ENCODE measurements around the gene LARGE1. TPM values are rescaled to one million over a fixed set of nuclear protein-coding genes. Genes with fewer than 3 reads are reported as not detected.

The LARGE1 gene
- total RNA-seq, 1 experiment from 2014 or later, result 23.5 TPM

DNA sequence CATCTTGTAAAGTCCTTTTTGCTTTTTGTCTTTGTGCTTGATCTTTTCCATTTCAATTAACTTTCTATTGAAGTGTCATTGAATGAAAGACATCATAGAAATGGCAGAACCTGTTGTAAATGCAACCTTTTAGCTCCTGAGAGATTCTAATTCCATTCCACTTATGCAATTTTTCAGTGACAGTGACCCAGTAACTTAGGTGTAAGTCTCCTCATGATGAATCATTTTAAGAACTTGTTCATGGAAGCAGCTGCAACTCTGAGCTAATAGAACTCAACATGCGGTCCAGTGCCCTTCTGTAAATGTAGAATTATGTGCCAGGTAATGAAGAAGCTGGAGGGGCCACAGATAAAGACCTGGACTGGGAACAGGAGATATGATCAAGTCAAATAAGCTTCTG, 463.8 kb downstream of the LARGE1 start:
- H3K4me1 ChIP-seq, result peaks cover 3% of the 10 kb centered on the region; the same call in 1 of the 2 replicates
- no peaks in the 10 kb centered on the region for H3K27me3 ChIP-seq
- DNase-seq, result no peak
- H3K27ac ChIP-seq, result no peak overlapping the region
- no peaks in the 10 kb centered on the region for H3K36me3 ChIP-seq
- H3K9me3 ChIP-seq (replicated peaks), result no peaks in the 10 kb centered on the region
- H3K4me3 ChIP-seq, result no peak overlapping the region

DNA sequence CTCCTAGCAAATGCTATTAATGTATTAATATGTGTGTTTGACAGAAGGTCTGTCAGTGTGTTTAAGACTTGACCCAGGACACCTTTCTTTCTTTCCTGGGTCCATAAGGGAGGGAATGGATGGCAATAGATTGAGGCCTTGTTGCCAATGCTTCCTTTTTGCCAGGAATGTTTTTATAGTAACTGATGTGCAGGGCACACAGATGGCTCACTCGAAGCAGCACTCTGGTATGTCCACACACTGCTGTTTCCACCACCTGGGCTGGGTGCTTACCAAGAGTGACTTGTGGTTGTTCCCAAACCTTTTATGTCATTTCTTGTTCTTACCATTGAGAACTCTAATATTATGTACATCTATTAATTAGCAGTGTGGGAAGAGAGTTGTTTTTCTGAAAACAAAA, 465.2 kb downstream of the LARGE1 start:
- no peaks in the 10 kb centered on the region for H3K27me3 ChIP-seq
- no peaks in the 10 kb centered on the region for H3K36me3 ChIP-seq
- no peak overlapping the region for H3K27ac ChIP-seq
- no peak overlapping the region for H3K4me3 ChIP-seq
- no peaks in the 10 kb centered on the region for H3K9me3 ChIP-seq (replicated peaks)
- peaks cover 3% of the 10 kb centered on the region; the same call in 1 of the 2 replicates for H3K4me1 ChIP-seq
- DNase-seq, result no peak

DNA sequence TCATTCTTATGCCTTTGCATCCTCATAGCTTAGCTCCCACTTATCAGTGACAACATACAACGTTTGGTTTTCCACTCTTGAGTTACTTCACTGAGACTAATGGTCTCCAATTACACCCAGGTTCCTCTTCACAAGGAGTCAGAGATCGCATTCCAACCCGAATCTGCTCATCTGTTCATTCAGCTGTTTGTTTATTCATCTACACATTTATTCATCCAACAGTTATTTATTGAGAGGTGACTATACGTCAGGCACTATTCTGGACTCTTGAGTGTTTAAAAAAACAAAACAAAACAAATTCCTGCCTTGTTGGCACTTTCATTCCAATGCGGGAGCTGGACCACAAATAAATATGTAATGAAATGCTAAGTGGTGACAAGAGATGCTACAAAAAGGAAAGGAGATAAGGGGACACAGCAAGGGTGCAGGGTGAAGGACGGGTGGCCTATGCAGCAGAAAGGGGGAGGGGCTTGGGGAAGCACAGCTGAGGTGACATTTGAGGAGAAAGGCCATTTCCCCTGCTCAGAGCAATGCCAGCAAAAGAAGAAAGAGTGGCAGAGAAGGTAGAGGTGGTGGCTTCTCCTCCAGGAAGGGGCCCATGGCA, 468.3 kb downstream of the LARGE1 start:
- Histone ChIP-seq H3K4me3 (no peak overlapping the region), H3K27ac (no peak overlapping the region), H3K36me3 (no peaks in the 10 kb centered on the region), H3K4me1 (peaks cover 3% of the 10 kb centered on the region; the same call in 1 of the 2 replicates), H3K27me3 (no peaks in the 10 kb centered on the region), H3K9me3 (replicated peaks) (no peaks in the 10 kb centered on the region)
- peak in 1 of 2 experiments; percentile 25 for DNase-seq

DNA sequence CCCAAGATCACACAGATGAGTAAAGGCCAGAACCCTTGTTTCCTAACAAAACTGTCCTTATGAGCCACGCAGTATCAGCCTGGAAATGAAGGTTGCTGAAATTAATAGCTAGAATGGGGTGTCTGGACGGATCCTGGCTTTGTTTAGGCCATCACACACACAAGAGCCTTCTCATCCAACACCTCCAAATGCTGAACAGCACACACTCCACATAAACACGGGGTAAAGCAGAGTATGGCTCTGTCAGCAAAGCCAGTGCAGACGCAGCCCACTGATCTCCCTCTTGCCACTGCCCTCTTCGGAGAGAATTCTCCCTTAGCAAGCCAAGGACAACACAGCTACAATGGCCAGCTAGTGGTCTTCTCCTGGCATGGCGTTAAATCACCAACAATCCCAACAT, 469.5 kb downstream of the LARGE1 start:
- H3K4me1 ChIP-seq, result peaks cover 3% of the 10 kb centered on the region; the same call in 1 of the 2 replicates
- H3K27ac ChIP-seq, result no peak overlapping the region
- H3K9me3 ChIP-seq (replicated peaks), result no peaks in the 10 kb centered on the region
- no peak overlapping the region for H3K4me3 ChIP-seq
- H3K27me3 ChIP-seq, result no peaks in the 10 kb centered on the region
- DNase-seq, result no peak
- no peaks in the 10 kb centered on the region for H3K36me3 ChIP-seq

DNA sequence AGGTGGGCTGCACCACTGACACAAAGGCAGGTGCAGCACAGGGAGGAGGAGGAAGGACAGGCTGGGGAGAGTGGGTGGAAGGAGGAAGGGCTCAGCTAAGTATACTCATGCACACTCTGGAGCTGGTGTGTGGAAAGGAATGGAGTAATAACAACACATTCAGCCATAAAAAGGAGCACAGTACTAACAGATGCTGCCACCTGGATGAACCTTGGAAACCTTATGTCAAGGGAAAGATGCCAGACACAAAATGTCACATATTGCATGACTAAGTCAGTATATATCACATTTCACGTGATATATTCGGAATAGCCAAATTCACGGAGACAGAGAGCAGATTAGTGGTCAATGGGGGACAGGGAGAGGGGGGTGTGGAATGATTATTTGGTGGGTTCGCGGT, 472.5 kb downstream of the LARGE1 start:
- Histone ChIP-seq H3K27ac (no peak overlapping the region), H3K4me3 (no peak overlapping the region), H3K4me1 (peaks cover 3% of the 10 kb centered on the region; the same call in 1 of the 2 replicates), H3K9me3 (replicated peaks) (no peaks in the 10 kb centered on the region), H3K36me3 (no peaks in the 10 kb centered on the region), H3K27me3 (no peaks in the 10 kb centered on the region)
- DNase-seq, result no peak

DNA sequence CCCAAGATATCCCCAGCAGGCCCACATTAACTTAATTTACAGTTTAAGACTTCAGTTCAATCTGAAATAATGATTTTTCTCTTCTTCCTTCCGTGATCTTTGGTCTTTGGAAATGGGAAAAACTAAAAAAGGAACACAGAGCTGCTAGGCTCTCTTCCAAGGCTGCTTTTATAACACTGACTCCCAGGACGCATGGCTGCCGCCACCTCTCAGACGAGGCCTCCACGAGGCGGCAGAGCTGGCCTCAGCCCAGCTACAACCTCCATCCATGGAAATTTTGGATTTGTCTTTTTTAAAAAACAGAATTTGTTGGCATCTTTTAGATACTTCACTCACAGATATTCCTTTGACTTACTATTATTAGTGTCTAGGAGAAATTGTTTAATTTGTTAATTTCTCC, 476.6 kb downstream of the LARGE1 start:
- no peaks in the 10 kb centered on the region for H3K4me1 ChIP-seq
- H3K9me3 ChIP-seq (replicated peaks), result no peaks in the 10 kb centered on the region
- H3K27ac ChIP-seq, result no peak overlapping the region
- H3K4me3 ChIP-seq, result no peak overlapping the region
- no peak for DNase-seq
- no peaks in the 10 kb centered on the region for H3K36me3 ChIP-seq
- no peaks in the 10 kb centered on the region for H3K27me3 ChIP-seq

DNA sequence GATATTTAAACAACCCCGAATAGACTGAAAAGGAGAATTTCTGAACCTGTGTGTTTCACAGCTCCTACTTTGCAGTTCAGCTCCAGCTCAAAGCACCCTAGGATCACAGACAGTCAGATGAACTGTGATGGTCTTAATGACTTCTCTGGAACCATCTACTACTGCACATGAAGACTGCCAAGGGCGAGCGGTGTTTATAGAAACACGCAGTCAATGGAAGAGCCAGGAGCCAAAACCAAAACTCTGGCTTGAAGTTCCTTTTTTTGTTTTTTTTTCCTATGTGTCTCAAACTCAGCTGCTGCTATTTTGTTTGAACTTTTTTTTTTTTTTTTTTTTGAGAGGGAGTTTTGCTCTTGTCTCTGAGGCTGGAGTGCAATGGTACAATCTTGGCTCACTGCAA, 479.5 kb downstream of the LARGE1 start:
- no peak for DNase-seq
- no peak overlapping the region for H3K4me3 ChIP-seq
- H3K36me3 ChIP-seq, result no peaks in the 10 kb centered on the region
- H3K27me3 ChIP-seq, result no peaks in the 10 kb centered on the region
- no peak overlapping the region for H3K27ac ChIP-seq
- H3K9me3 ChIP-seq (replicated peaks), result no peaks in the 10 kb centered on the region
- H3K4me1 ChIP-seq, result no peaks in the 10 kb centered on the region

DNA sequence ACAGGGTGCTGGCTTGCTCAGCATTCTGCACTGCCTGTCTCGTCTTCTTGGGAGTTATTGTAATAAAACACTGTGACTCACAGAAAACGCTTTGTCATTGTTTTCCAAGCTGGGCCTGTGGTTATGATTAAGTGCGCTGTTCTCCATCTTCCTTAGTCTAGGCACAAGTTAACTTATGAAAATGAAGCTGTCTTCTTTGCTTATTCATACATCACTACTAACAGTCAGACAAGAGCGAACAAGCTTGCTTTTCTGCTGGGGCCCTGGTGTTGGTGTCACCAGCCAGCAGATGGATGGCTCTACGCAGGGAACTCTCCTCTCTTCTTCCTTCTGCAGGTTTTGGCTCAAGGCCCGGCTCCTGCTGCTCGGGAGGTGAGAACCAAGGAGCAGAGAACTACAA, 482.0 kb downstream of the LARGE1 start:
- no peak overlapping the region for H3K27ac ChIP-seq
- no peaks in the 10 kb centered on the region for H3K9me3 ChIP-seq (replicated peaks)
- H3K4me3 ChIP-seq, result no peak overlapping the region
- H3K27me3 ChIP-seq, result no peaks in the 10 kb centered on the region
- no peaks in the 10 kb centered on the region for H3K4me1 ChIP-seq
- no peak for DNase-seq
- no peaks in the 10 kb centered on the region for H3K36me3 ChIP-seq

DNA sequence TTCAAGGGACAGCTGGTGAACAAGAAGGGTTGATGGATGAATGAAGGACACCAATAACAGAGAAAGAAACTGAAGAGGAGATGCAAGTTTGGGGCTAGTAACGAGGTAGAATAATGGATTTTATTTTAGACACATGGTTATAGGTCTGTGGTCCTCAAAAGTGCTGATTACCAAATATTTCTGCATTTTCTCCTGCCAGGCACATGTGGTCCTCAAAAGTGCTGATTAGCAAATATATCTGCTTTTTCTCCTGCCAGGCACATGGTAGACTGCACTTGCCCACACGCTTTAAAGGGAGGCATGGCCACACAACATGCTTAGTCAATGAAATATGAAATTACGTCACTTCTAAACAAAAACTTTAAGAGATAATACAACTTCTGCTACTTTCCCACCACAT, 489.0 kb downstream of the LARGE1 start:
- Histone ChIP-seq H3K4me1 (no peaks in the 10 kb centered on the region), H3K9me3 (replicated peaks) (no peaks in the 10 kb centered on the region), H3K36me3 (no peaks in the 10 kb centered on the region), H3K27me3 (no peaks in the 10 kb centered on the region), H3K4me3 (no peak overlapping the region), H3K27ac (no peak overlapping the region)
- no peak for DNase-seq

DNA sequence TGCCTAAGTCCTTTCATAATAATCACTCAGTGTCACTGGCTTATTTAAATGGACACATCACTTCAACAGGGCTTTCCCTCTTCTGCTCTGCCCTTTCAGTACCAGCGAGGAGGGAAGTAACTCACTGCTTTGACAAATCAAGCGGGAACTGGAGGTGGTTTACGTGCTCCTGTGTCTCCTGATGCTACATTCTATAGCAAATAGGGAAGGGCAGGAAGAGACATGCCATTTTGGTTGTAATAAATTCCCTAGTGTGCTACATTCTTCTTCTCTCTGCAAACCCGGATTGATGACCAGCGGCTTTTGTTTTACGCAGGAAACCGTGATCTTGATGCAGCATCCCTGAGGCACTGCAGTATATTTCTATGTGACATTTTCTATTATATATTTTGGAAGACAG, 491.0 kb downstream of the LARGE1 start:
- Histone ChIP-seq H3K36me3 (no peaks in the 10 kb centered on the region), H3K9me3 (replicated peaks) (no peaks in the 10 kb centered on the region), H3K27ac (no peak overlapping the region), H3K4me3 (no peak overlapping the region), H3K27me3 (no peaks in the 10 kb centered on the region), H3K4me1 (no peaks in the 10 kb centered on the region)
- DNase-seq, result no peak

DNA sequence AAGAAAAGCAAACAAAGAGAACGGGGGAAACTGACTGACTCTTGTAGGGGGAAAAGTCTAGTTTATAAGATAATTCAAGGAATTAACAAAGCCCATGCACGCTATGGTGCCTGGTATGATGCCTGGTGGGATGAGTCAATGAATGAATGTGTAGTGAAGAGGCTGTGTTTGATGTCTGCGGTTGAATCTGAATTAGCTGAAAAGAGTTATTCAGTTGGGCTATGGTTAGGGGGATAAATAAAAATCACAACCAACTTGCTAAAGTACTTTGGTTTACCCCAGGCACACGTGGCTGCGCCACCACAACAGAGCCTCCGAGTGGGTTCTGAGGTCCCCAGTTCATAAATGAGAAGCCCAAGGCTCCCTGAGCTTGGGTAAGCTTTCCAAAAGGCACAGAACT, 492.8 kb downstream of the LARGE1 start:
- H3K4me3 ChIP-seq, result no peak overlapping the region

DNA sequence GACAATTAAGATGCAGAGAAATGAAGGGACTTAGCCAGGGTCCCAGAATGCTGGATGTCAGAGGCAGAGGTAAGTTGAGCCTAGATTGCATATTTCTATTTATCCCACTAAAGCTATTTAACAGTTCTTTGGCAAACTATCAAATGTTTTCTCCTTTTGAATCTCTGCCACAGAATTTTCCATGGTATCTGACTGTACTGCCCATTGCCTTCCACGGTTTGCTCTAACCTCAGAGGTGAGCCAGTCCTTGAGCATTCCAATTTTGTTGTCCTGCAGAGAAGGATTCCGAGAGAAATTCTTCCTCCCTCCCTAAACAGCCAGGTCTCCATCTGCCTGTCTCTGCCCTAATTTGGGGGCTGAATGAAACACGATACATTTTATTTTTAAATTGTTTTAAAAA, 493.8 kb downstream of the LARGE1 start:
- Histone ChIP-seq H3K9me3 (replicated peaks) (no peaks in the 10 kb centered on the region), H3K27ac (no peak overlapping the region), H3K4me3 (no peak overlapping the region), H3K36me3 (0 out of 2 replicates have a peak, but pooled peaks cover 2% of the 10 kb centered on the region), H3K4me1 (no peaks in the 10 kb centered on the region), H3K27me3 (no peaks in the 10 kb centered on the region)
- no peak for DNase-seq

More for the DNA sequence above, 492.8 kb downstream of the LARGE1 start:
- Histone ChIP-seq H3K27ac (no peak overlapping the region), H3K27me3 (no peaks in the 10 kb centered on the region), H3K36me3 (0 out of 2 replicates have a peak, but pooled peaks cover 2% of the 10 kb centered on the region), H3K9me3 (replicated peaks) (no peaks in the 10 kb centered on the region), H3K4me1 (no peaks in the 10 kb centered on the region)
- no peak for DNase-seq

DNA sequence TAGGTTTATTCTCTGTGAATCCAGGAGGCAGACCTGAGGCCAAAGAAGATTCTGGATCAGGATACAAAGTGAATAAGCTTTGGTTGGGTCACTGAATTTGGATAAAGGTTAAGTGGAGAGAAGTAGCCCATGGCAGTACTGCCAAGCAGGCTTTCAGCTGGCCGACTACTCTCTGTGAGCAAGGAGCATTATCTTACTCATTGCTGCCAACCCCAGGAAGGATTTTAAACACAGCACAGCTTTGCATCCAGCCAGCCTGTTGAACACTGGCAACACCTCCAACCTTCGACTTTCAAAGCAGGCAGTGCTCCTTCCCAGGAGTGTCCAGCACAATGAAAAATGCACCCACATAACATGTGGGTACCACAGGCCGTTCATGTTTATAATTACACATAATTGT, 498.4 kb downstream of the LARGE1 start:
- Histone ChIP-seq H3K9me3 (replicated peaks) (no peaks in the 10 kb centered on the region), H3K36me3 (0 out of 2 replicates have a peak, but pooled peaks cover 2% of the 10 kb centered on the region), H3K27ac (no peak overlapping the region), H3K27me3 (no peaks in the 10 kb centered on the region), H3K4me1 (no peaks in the 10 kb centered on the region), H3K4me3 (no peak overlapping the region)
- DNase-seq, result no peak

DNA sequence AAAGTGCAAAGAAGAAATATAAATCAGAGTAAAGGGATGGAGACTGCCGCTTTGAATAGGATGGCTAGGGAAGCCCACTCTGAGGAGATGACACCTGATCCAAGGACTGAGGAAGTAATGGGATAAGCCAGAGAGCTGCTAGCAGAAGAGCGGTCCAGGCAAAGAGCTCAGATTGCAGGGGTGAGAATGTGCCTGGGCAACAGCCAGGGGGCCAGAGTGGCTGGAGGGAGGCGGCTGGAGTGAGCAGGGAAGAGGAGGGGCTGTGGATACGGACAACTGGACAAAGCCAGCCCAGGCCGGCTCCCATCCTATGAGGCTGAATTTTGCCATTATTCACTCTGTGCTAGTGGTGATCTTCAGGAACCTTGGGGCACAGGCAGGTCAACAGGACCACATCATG, 501.8 kb downstream of the LARGE1 start:
- Histone ChIP-seq H3K4me1 (no peaks in the 10 kb centered on the region), H3K9me3 (replicated peaks) (no peaks in the 10 kb centered on the region), H3K27me3 (no peaks in the 10 kb centered on the region), H3K4me3 (no peak overlapping the region), H3K27ac (no peak overlapping the region), H3K36me3 (no peaks in the 10 kb centered on the region)
- DNase-seq, result no peak

DNA sequence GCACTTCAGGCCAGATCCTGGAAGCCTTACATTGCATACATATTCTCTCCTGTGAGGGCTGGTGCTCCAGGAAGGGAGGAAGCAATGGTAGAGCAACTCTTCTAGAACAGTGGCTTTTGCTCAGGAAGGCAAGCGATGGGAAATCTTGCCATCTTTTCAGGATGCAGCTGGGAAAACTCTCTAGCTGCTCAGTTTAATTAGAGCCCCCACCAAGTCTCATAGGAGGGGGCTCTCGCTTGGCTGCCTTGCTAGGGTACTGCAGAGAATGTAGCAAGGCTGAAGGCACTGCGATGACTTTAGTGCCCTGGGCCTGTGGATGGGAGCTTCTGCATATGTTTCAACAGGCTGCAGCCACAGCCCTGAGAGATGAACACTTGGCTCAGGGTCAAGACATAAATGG, 504.9 kb downstream of the LARGE1 start:
- no peaks in the 10 kb centered on the region for H3K36me3 ChIP-seq
- H3K4me1 ChIP-seq, result no peaks in the 10 kb centered on the region
- DNase-seq, result no peak
- H3K27me3 ChIP-seq, result no peaks in the 10 kb centered on the region
- H3K9me3 ChIP-seq (replicated peaks), result no peaks in the 10 kb centered on the region
- no peak overlapping the region for H3K27ac ChIP-seq
- no peak overlapping the region for H3K4me3 ChIP-seq

DNA sequence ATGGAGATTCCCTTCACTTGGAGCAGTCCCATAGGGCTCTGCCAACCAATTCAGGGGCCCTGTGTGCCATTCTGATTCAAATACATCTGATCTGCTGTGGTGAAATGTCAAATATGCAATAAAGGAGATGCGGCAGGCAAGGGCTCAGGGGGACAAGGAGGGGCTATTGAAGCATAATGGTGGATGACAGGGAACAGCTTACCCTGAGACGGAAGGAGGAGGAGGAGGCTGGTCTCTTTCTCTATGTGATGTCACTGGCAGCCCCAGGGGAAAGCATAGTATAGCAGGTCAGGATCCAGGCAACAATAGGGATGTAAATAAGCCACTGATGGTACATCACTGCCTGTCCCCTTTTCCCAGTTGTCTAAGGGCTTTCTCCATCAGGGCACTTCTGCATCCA, 511.2 kb downstream of the LARGE1 start:
- Histone ChIP-seq H3K27ac (no peak overlapping the region), H3K9me3 (replicated peaks) (no peaks in the 10 kb centered on the region), H3K4me3 (no peak overlapping the region), H3K4me1 (peaks cover 3% of the 10 kb centered on the region; the same call in 1 of the 2 replicates), H3K27me3 (no peaks in the 10 kb centered on the region), H3K36me3 (no peaks in the 10 kb centered on the region)
- DNase-seq, result no peak

Measured in SJCRH30 (cell line).